Stimulated activated CD4-positive, alpha-beta T cell treated with anti-CD3 and anti-CD28 coated beads, Interleukin-12 subunit alpha, Interleukin-12 subunit beta, amount 100 ng/mL, for 24 hours (primary cell): ENCODE results near the gene EIPR1.

Experiments
- DNase-seq, 2 experiments: peaks; one replicate each; pipeline ENCODE4 v3.0.0-alpha.2; 2020; ENCODE audit warnings: low read depth in 2 of 2

EIPR1 gene

GRCh38 chr2:3377612-3378432, at the start of gene EIPR1:
Gene EIPR1 (minus strand): TSS chr2:3377818. CDS start chr2:3377689, 129 bp downstream.
- DNase-seq: peak; percentile 91

GRCh38 chr2:3427272-3427671, 49.7 kb upstream of the EIPR1 start:
- no peak for DNase-seq

GRCh38 chr2:3426615-3427014, 49.0 kb upstream of the EIPR1 start:
- DNase-seq: no peak

- no peak for DNase-seq
Observed at GRCh38 chr2:3424171-3424795, 46.7 kb upstream of the EIPR1 start.

DNA sequence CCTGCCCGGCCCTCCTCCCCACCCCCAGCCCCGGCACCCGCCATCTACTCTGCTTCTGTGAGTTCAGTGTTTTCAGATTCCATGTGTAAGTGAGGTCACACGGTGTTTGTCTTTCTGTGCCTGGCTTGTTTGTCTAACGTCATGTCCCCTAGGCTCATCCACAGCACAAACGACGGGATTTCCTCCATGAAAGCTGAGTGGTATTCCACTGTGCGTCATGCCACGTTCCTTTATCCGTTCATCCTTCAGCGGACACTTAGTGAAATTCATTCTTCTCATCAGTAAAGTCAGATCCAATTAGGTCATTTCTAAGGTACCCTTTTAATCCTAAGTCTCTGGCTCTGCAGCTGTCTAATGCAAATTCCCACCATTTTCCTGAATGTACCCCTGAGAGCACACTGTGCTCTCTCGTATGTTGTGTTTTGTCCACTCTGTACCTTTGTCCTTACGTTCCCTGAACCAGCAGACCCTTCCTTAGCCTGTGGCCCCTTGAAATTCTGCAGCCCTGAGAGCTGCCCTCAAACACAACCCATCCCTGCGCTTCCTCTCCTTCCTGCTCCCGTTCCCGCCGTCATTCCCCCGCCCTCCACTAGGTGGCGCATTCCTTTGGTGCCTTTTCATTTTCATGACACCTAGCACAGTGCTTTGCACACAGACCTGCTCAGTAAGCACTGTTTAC, 46.0 kb upstream of the EIPR1 start:
- peak; percentile 55 to 74 for DNase-seq

- DNase-seq: no peak
Observed at GRCh38 chr2:3422161-3422779, 44.7 kb upstream of the EIPR1 start.

GRCh38 chr2:3421580-3421979, 44.0 kb upstream of the EIPR1 start:
- DNase-seq: no peak

DNA sequence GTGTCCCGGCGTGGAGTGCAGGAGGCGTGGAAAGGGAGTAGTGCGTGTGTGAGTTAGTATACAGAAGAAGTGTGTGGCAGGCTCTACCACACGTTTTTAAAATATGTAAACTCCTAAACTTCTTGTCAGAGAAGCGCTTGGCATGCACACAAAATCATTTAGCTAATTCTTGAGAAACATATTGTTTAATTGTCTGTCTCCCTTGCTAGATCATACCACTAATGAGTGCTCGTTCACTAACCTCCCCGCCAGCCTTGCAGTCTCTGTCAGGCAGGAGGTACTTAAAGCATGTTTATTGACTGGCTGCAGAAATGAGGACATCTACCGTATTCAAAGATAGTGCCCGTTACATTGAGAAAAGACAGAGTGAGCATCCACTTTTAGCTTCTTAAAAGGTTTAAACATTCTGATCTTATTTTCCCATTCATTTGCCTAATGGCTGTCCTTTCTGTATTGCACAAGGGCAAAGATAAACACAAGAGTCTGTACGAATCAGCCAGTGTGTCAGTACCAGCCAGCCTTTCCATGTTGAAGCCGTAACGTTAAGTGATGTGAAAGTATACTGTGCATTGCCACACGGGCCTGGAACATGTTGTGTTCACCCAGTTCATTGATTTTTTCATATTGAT, 43.3 kb upstream of the EIPR1 start:
- no peak for DNase-seq

GRCh38 chr2:3420076-3420768, 42.6 kb upstream of the EIPR1 start:
- no peak for DNase-seq

DNA sequence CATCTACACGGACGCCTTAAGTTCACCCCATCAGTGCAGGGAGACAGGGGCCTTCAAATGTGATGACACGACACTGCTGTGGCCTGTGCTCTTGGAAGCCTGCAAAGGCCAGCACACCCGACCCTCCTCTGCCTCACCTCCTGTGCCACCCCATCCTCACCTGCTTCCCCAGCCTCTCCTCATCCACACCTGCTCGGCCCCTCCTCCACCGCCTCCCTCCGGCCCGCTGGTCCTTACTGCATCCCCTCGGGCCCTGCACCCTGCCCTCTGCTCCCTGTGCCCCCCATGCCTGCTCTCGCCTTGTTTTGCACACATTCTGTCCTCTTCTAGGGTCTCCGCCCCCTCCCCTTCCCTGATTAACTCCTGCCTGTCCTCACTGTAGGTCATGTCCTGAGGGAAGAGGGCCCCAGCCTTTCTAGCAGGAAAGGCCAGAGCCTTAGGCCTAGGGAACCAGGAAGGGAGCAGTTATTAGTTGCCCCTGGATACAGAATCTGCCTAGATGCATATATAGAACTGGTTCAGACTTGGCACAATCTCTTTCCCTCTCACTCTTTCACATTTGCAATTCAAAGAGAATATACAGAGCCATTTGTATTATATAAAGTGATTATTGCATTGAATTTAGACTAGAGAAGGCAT, 41.3 kb upstream of the EIPR1 start:
- DNase-seq: no peak

- DNase-seq: no peak
Observed at GRCh38 chr2:3414133-3414860, 36.7 kb upstream of the EIPR1 start.

DNA sequence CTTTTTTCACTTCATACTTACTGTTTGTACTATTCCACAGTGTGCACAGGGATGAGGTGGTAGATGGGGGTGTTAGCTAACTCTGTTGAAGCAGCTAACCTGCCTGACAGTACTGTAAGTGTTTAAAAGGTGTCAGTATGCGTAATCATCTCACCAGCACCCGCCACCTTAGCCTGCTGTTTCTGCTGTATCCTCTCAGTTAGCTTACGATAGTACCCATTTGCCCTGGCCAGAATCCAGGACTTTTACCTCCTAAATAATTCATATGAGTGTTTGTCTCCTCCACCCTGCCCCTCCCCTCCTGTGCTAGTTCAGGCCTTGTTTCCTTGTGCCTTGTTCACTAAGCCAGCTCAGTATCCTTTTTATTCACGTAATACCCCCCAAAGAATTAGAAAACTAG, 36.1 kb upstream of the EIPR1 start:
- DNase-seq: no peak

DNA sequence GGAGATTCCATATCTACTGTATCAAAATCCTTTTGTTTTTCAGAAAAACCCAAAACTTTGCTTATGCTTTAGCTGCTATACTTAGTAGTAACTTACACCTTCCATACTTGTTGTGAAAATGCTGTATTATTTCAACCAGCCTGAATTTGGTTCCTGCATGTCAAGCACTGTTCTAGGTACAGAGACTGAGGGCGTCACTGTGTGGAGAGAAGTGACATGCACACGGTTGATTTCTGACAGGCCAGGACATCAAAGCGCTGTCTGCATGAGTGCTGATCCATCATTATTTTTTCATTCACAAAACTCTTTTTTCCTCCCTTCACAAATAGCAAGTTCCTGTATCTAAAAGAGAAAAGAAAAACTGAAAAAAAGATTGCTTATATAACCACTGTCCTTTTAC, 33.5 kb upstream of the EIPR1 start:
- DNase-seq: no peak

DNA sequence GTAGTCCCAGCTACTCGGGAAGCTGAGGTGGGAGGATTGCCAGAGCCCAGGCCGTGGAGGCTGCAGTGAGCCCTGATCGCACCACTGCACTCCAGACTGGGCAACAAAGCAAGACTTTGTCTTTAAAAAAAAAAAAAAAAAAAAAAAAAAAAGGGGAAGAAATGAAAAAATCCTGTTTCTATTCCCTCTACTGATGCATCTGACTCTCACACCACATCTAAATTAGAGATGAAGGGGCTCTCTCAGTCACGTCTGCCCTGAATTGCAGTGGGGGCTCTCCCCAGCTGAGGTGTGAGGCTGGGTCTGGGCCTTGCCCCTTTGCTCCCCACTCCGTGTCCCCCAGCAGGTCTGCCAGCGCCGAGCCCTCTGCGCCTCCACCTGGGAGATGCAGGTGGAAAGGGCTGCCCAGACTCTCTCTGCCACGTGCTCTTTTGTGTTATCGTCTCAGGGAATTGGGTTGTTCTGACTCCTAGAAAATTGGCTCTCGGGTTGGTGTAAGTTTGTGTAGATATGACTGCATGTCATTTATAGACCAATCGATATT, 32.1 kb upstream of the EIPR1 start:
- DNase-seq: no peak

- DNase-seq: no peak
Observed at GRCh38 chr2:3408781-3409180, 31.2 kb upstream of the EIPR1 start.

GRCh38 chr2:3406501-3406900, 28.9 kb upstream of the EIPR1 start:
- DNase-seq: no peak

GRCh38 chr2:3405876-3406275, 28.3 kb upstream of the EIPR1 start:
- DNase-seq: no peak

GRCh38 chr2:3405307-3405706, 27.7 kb upstream of the EIPR1 start:
- DNase-seq: no peak

- DNase-seq: no peak
Observed at GRCh38 chr2:3404349-3404894, 26.8 kb upstream of the EIPR1 start.
